Pulmonary artery endothelial cell (primary cell): ENCODE results near the gene JMJD1C. TPM values are rescaled to one million over a fixed set of nuclear protein-coding genes. Genes with fewer than 3 reads are reported as not detected.
"Not testable (repeated sequence)": the region's sequence is repeated elsewhere in the genome, so short reads cannot be mapped to it uniquely, and the experiment has no call there.

Experiments
- DNase-seq: peaks from one replicate; pipeline ENCODE4 v3.0.0-alpha.2; 2011; ENCODE audit warnings: low read depth, low spot score
- total RNA-seq: library from RNA; depleted of rRNA; stranded (reverse); fragments of >200 nt; gene quantifications from 2 replicates; pipeline ENCODE4 v1.2.3, GENCODE V29; 2014

The JMJD1C gene
- 118 and 122 TPM in 2 replicates for total RNA-seq

GRCh38 chr10:63465293-63466143, at the start of gene JMJD1C:
Gene JMJD1C, minus strand, starts transcription at chr10:63465977. Its CDS starts 315 bp downstream, at chr10:63465662.
- peak; percentile 50 for DNase-seq

GRCh38 chr10:63515002-63515763, 49.4 kb upstream of the JMJD1C start:
- DNase-seq = no peak

- DNase-seq = no peak
Observed at GRCh38 chr10:63506554-63506953, 40.8 kb upstream of the JMJD1C start.

GRCh38 chr10:63505562-63505961, 39.8 kb upstream of the JMJD1C start:
- no peak for DNase-seq

- DNase-seq = no peak
Observed at GRCh38 chr10:63504145-63504881, 38.5 kb upstream of the JMJD1C start.

- DNase-seq = no peak
Observed at GRCh38 chr10:63503395-63503794, 37.6 kb upstream of the JMJD1C start.

- DNase-seq = no peak
Observed at GRCh38 chr10:63502832-63503231, 37.1 kb upstream of the JMJD1C start.

GRCh38 chr10:63501954-63502353, 36.2 kb upstream of the JMJD1C start:
- no peak for DNase-seq

GRCh38 chr10:63500551-63500950, 34.8 kb upstream of the JMJD1C start:
- not testable (repeated sequence) for DNase-seq

- DNase-seq = no peak
Observed at GRCh38 chr10:63498665-63499064, 32.9 kb upstream of the JMJD1C start.

GRCh38 chr10:63497321-63497720, 31.5 kb upstream of the JMJD1C start:
- DNase-seq = no peak

- DNase-seq = no peak
Observed at GRCh38 chr10:63496561-63496960, 30.8 kb upstream of the JMJD1C start.

- DNase-seq = no peak
Observed at GRCh38 chr10:63494951-63495350, 29.2 kb upstream of the JMJD1C start.

GRCh38 chr10:63493004-63493403, 27.2 kb upstream of the JMJD1C start:
- no peak for DNase-seq

GRCh38 chr10:63492317-63492690, 26.5 kb upstream of the JMJD1C start:
- DNase-seq = not testable (repeated sequence)

- no peak for DNase-seq
Observed at GRCh38 chr10:63491588-63492316, 26.0 kb upstream of the JMJD1C start.

- no peak for DNase-seq
Observed at GRCh38 chr10:63489838-63490237, 24.1 kb upstream of the JMJD1C start.

GRCh38 chr10:63487990-63488389, 22.2 kb upstream of the JMJD1C start:
- DNase-seq = no peak

GRCh38 chr10:63483983-63484382, 18.2 kb upstream of the JMJD1C start:
- no peak for DNase-seq

GRCh38 chr10:63481815-63482421, 16.1 kb upstream of the JMJD1C start:
- no peak for DNase-seq

- DNase-seq = no peak
Observed at GRCh38 chr10:63480237-63480636, 14.5 kb upstream of the JMJD1C start.
